OCI-LY7 (cell line): ENCODE measurements around the gene TTBK1.

Experiments
- EZH2phosphoT487 ChIP-seq: fragments of 200-600 bp; sonication (generic); IDR thresholded peaks from 2 replicates; pipeline ENCODE4 v1.6.1; 2018; ENCODE audit warnings: low read depth, borderline replicate concordance, mild to moderate bottlenecking, mixed run types, antibody characterized with exemption, low read length, moderate library complexity, mixed read lengths
- TF ChIP-seq, protein P1 (sequence below): fragments of 200-600 bp; sonication (generic); conservative IDR thresholded peaks from 2 replicates; pipeline ENCODE4 v1.5.1; 2014; ENCODE audit warnings: mild to moderate bottlenecking, antibody characterized with exemption, low read length, moderate library complexity, mixed read lengths

- TF ChIP-seq, protein P1, sequence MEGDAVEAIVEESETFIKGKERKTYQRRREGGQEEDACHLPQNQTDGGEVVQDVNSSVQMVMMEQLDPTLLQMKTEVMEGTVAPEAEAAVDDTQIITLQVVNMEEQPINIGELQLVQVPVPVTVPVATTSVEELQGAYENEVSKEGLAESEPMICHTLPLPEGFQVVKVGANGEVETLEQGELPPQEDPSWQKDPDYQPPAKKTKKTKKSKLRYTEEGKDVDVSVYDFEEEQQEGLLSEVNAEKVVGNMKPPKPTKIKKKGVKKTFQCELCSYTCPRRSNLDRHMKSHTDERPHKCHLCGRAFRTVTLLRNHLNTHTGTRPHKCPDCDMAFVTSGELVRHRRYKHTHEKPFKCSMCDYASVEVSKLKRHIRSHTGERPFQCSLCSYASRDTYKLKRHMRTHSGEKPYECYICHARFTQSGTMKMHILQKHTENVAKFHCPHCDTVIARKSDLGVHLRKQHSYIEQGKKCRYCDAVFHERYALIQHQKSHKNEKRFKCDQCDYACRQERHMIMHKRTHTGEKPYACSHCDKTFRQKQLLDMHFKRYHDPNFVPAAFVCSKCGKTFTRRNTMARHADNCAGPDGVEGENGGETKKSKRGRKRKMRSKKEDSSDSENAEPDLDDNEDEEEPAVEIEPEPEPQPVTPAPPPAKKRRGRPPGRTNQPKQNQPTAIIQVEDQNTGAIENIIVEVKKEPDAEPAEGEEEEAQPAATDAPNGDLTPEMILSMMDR: no peak
- no peak for TF ChIP-seq EZH2phosphoT487
Observed at GRCh38 chr6:43303751-43304331, 60.6 kb downstream of the TTBK1 start.
